ENCODE measurements around the gene AHCYL2. TPM values are rescaled to one million over a fixed set of nuclear protein-coding genes. Genes with fewer than 3 reads are reported as not detected.

AHCYL2 gene
- total RNA-seq, 1 donor from 2014 or later, result 39.3 TPM

- Mint-ChIP-seq H3K9me3 (no peaks in the 10 kb centered on the region), H3K36me3 (no peaks in the 10 kb centered on the region), H3K4me3 (peak overlapping the region; percentile 75), H3K4me1 (peaks cover 19% of the 10 kb centered on the region), H3K27me3 (ENCODE audit: insufficient read depth, low read depth) (peaks cover 11% of the 10 kb centered on the region), H3K27ac (no peak overlapping the region)
- Histone ChIP-seq H3K79me2 (ENCODE audit: low read depth) (peaks cover 19% of the 10 kb centered on the region), H3F3A (ENCODE audit: low read depth) (peaks cover 27% of the 10 kb centered on the region), H4K20me1 (ENCODE audit: low read depth) (peaks cover 5% of the 10 kb centered on the region), H3K9ac (no peak overlapping the region), H3K27me3 (peaks cover 15% of the 10 kb centered on the region), H3K4me2 (no peak overlapping the region), H3K9me3 (ENCODE audit: low read depth) (no peaks in the 10 kb centered on the region), H3K4me1 (peaks cover 24% of the 10 kb centered on the region), H2AFZ (replicated peaks) (no peak overlapping the region), H3K4me3 (no peak overlapping the region), H3K36me3 (no peaks in the 10 kb centered on the region), H3K27ac (no peak overlapping the region)
- DNase-seq (ENCODE audit: low spot score), result no peak
- TF ChIP-seq EZH2 (IDR thresholded peaks at IDR 0.05) (no peak), EZH2phosphoT487 (IDR thresholded peaks at IDR 0.05) (no peak)
- TF ChIP-seq, protein P1, sequence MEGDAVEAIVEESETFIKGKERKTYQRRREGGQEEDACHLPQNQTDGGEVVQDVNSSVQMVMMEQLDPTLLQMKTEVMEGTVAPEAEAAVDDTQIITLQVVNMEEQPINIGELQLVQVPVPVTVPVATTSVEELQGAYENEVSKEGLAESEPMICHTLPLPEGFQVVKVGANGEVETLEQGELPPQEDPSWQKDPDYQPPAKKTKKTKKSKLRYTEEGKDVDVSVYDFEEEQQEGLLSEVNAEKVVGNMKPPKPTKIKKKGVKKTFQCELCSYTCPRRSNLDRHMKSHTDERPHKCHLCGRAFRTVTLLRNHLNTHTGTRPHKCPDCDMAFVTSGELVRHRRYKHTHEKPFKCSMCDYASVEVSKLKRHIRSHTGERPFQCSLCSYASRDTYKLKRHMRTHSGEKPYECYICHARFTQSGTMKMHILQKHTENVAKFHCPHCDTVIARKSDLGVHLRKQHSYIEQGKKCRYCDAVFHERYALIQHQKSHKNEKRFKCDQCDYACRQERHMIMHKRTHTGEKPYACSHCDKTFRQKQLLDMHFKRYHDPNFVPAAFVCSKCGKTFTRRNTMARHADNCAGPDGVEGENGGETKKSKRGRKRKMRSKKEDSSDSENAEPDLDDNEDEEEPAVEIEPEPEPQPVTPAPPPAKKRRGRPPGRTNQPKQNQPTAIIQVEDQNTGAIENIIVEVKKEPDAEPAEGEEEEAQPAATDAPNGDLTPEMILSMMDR (IDR thresholded peaks at IDR 0.05), result no peak
Observed at GRCh38 chr7:129436335-129436923, 211.6 kb downstream of the AHCYL2 start.

GRCh38 chr7:129437190-129437589 is 212.4 kb downstream of the AHCYL2 start:
- Histone ChIP-seq H3K4me3 (no peak overlapping the region), H2AFZ (replicated peaks) (no peak overlapping the region), H3K79me2 (ENCODE audit: low read depth) (peaks cover 19% of the 10 kb centered on the region), H3K4me2 (no peak overlapping the region), H4K20me1 (ENCODE audit: low read depth) (peaks cover 5% of the 10 kb centered on the region), H3K36me3 (no peaks in the 10 kb centered on the region), H3K27me3 (peaks cover 15% of the 10 kb centered on the region), H3K9me3 (ENCODE audit: low read depth) (no peaks in the 10 kb centered on the region), H3K27ac (no peak overlapping the region), H3F3A (ENCODE audit: low read depth) (peaks cover 27% of the 10 kb centered on the region), H3K9ac (no peak overlapping the region), H3K4me1 (peaks cover 24% of the 10 kb centered on the region)
- Mint-ChIP-seq H3K4me3 (no peak overlapping the region), H3K36me3 (no peaks in the 10 kb centered on the region), H3K4me1 (peaks cover 19% of the 10 kb centered on the region), H3K9me3 (no peaks in the 10 kb centered on the region), H3K27ac (no peak overlapping the region), H3K27me3 (ENCODE audit: insufficient read depth, low read depth) (peaks cover 10% of the 10 kb centered on the region)
- no peak for TF ChIP-seq EZH2phosphoT487 (IDR thresholded peaks at IDR 0.05)
- TF ChIP-seq EZH2 (IDR thresholded peaks at IDR 0.05), result no peak
- TF ChIP-seq, protein P1 (IDR thresholded peaks at IDR 0.05), result no peak
- DNase-seq (ENCODE audit: low spot score), result no peak

- no peak overlapping the region for H3K27ac ChIP-seq
- H3K4me1 ChIP-seq, result peaks cover 19% of the 10 kb centered on the region
- Mint-ChIP-seq H3K4me1 (peaks cover 11% of the 10 kb centered on the region), H3K27me3 (ENCODE audit: insufficient read depth, low read depth) (peaks cover 5% of the 10 kb centered on the region), H3K36me3 (no peaks in the 10 kb centered on the region), H3K4me3 (no peak overlapping the region), H3K27ac (no peak overlapping the region), H3K9me3 (no peaks in the 10 kb centered on the region)
- no peaks in the 10 kb centered on the region for H3K9me3 ChIP-seq (ENCODE audit: low read depth)
- H3K4me2 ChIP-seq, result no peak overlapping the region
- H3K27me3 ChIP-seq, result peaks cover 7% of the 10 kb centered on the region
- peaks cover 19% of the 10 kb centered on the region for H3K79me2 ChIP-seq (ENCODE audit: low read depth)
- H4K20me1 ChIP-seq (ENCODE audit: low read depth), result peaks cover 5% of the 10 kb centered on the region
- no peak for TF ChIP-seq EZH2phosphoT487 (IDR thresholded peaks at IDR 0.05)
- TF ChIP-seq, protein P1 (IDR thresholded peaks at IDR 0.05), result no peak
- TF ChIP-seq EZH2 (IDR thresholded peaks at IDR 0.05), result no peak
- H3K9ac ChIP-seq, result no peak overlapping the region
- no peak overlapping the region for H2AFZ ChIP-seq (replicated peaks)
- peaks cover 18% of the 10 kb centered on the region for H3F3A ChIP-seq (ENCODE audit: low read depth)
- H3K4me3 ChIP-seq, result no peak overlapping the region
- no peak for DNase-seq (ENCODE audit: low spot score)
- H3K36me3 ChIP-seq, result no peaks in the 10 kb centered on the region
Observed at GRCh38 chr7:129438281-129438838, 213.5 kb downstream of the AHCYL2 start.
